ENCODE data around the gene ABLIM1. TPM values are rescaled to one million over a fixed set of nuclear protein-coding genes. Genes with fewer than 3 reads are reported as not detected.
A peak's percentile ranks its signal among the peaks of the same experiment; 100 is the strongest.

The ABLIM1 gene
- total RNA-seq, 2 donors from 2014 or later = 79.4 to 123 TPM

DNA sequence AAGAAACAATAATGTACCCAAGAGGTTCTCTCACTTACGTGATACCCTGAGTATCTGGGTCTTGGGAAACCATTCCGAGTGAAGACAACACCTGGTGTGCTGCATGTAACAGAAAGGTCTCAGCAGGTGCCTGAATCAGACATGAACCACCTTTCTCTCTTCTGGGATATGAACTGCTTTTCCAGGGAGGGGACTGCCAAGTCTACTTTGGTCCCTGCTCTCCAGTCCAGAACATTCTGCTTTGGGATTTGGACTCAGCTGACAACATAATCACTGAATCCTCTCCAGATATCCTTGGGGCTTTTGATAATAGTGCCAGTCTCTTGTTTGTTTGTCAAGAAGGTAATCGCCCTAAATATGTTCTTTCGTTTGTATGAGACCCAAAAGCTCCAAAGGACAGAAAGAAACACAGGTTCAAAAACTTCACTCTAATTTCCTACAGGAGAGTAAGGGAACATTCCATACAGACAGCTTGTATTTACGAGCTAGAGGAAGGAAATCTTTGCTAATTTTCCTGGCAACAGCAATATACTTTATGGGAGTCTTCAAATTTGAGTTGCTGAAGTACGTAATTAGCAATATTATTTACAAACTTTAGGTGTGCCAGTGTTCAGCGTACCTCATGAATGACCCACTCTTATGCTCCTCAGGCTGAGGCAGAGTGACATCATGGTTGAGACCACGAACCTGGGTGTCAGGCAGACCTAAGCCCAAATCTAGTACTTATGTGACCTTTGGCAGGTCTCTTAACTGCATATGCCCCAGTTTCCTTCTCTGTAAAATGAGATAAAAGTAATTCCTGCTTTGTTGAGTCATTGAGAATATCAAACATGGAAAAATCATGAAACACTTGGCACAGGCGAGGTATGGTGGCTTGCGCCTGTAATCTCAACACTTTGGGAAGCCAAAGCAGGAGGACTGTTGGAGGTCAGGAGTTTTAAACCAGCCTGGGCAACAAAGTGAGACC lies 5.4 kb downstream of the ABLIM1 start:
- intact Hi-C loops (cut with DNase I) = no loop called here
- no peak for DNase-seq (ENCODE audit: low spot score)

- no peak for DNase-seq (ENCODE audit: low spot score)
- intact Hi-C loops (cut with DNase I) = no loop called here
These were observed 7.2 kb downstream of the ABLIM1 start for GRCh38 chr10:114650831-114651230.

GRCh38 chr10:114650266-114650665 lies 7.8 kb downstream of the ABLIM1 start:
- intact Hi-C loops (cut with DNase I) = no loop called here
- no peak for DNase-seq (ENCODE audit: low spot score)

DNA sequence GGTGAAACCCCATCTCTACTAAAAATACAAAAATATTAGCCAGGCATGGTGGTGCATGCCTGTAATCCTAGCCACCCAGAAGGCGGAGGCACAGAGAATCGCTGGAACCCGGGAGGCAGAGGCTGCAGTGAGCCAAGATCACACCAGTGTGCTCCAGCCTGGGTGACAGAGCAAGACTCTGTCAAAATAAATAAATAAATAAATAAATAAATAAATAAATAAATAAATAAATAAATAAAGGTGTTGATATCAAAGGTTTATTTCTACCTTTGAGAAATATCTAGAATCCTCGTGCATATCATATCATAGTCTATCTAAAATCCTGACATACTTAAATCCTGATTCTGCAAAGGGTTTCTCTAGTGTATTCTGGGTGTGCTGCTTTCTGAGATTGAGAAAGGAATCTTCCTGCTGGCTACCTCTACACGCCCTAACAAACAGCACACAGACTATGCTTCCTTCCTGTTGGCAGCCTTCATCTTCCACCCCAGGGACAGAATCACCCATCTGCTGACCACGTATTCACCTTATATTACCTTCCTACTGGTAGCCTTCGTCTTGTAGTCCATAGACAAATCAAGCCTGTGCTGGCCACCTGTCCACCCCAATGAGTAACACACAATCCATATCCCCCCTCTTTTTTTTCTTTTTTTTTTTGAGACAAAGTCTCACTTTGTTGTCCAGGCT lies 8.7 kb downstream of the ABLIM1 start:
- no peak for DNase-seq (ENCODE audit: low spot score)
- intact Hi-C loops (cut with DNase I) = no loop called here

DNA sequence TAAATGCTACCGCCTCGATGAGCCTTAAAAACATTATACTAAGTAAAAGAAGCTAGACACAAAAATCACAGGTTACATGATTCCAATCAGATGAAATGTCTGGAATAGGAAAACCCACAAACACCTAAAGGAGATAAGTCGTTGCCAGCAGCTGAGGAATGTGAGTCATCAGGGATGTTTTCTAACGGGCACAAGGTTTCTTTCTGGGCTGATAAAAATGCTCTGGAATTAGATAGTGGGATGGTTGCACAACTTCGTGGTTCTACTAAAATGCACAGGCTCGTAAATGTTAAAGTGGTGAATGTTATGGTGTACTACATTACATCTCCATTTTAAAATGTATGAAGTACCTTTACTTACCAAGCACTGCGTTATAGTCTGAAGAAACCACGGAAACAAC lies 9.7 kb downstream of the ABLIM1 start:
- no peak for DNase-seq (ENCODE audit: low spot score)
- intact Hi-C loops (cut with DNase I) = no loop called here

- intact Hi-C loops (cut with DNase I) = no loop called here
- DNase-seq (ENCODE audit: low spot score) = no peak
These were observed 10.4 kb downstream of the ABLIM1 start for GRCh38 chr10:114647545-114648138.

- intact Hi-C loops (cut with DNase I) = no loop called here
These were observed 11.6 kb downstream of the ABLIM1 start for GRCh38 chr10:114646426-114646825.

DNA sequence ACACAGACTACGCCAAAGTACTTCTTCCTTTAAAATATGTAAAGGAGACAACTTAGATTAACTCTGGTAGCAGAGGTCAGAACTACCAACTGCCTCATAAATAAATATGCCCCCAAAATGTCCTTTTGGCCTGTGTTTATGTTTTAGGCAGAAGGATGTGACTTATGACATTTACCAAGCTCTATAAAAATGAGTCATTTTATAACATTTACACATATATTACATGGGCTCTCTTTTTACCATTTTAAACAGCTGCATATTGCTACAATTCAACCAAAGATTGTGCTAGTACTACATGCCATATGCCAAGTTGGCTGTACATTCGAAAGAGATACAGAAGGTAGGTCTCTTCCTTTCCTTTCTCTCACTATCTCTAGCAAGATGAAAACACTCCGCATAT lies 12.4 kb downstream of the ABLIM1 start:
- DNase-seq (ENCODE audit: low spot score) = no peak
- intact Hi-C loops (cut with DNase I) = no loop called here

More at GRCh38 chr10:114646426-114646825, 11.6 kb downstream of the ABLIM1 start:
- no peak for DNase-seq (ENCODE audit: low spot score)

DNA sequence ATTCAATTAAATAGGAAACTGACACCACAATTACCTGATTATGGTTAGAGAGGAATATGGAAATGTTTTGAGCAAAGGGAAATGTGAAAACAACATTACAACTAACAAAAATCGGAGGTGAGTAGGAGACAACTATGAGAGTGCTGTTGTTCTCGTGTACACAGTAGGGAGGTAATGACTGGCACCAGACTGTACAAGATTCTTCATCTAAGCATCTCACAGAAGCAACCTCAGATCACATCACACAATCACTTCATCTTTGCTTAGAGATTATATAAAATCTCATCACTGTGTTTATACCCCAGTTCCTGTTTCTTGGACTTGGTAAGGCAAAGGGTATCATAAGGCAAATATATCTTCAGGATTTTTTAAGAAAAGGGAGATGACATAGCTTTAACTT lies 14.9 kb downstream of the ABLIM1 start:
- no peak for DNase-seq (ENCODE audit: low spot score)
- intact Hi-C loops (cut with DNase I) = no loop called here

GRCh38 chr10:114642729-114643128 lies 15.3 kb downstream of the ABLIM1 start:
- DNase-seq (ENCODE audit: low spot score) = no peak
- intact Hi-C loops (cut with DNase I) = no loop called here

DNA sequence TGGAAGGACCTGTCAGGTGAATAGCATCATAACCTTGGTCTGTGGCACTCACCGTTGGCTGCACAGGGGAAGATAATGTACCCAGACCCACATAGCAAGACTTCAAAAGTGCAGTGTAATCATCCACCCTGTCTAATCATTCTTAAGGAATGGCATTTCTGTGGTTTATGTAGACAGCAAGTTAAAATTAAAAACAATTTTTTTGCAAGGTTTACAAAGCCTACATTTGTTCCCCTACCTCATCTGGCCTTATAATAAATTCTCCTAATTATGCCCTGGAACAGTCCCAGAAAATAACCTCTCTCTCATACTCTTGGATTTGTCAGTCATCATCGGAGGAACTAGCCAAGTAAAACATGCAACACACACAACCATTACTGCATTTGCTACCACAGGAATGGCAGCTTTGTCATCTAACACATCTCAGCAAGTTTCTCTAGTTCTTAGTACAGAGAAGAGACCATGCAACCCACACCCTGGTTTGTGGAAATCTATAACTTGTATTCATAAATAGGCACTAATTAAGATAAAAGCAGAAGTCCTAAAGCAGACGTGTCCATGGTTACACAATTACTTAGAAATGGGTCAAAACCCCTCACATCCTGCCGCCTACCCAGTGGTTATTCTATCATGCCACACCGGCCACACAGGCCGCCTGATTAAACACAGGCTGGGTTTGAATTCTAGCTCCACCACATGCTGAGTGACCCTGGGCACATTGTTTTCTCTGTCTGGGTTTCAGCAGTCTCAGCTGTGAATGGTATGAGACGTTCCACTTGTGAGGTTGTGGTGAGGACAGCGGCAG lies 19.1 kb downstream of the ABLIM1 start:
- intact Hi-C loops (cut with DNase I) = loop anchor here in 1 of 2 donors (10.0 kb wide), 1 partner anchor 46 kb away; no protein-coding TSS in a partner anchor
- no peak for DNase-seq (ENCODE audit: low spot score)

DNA sequence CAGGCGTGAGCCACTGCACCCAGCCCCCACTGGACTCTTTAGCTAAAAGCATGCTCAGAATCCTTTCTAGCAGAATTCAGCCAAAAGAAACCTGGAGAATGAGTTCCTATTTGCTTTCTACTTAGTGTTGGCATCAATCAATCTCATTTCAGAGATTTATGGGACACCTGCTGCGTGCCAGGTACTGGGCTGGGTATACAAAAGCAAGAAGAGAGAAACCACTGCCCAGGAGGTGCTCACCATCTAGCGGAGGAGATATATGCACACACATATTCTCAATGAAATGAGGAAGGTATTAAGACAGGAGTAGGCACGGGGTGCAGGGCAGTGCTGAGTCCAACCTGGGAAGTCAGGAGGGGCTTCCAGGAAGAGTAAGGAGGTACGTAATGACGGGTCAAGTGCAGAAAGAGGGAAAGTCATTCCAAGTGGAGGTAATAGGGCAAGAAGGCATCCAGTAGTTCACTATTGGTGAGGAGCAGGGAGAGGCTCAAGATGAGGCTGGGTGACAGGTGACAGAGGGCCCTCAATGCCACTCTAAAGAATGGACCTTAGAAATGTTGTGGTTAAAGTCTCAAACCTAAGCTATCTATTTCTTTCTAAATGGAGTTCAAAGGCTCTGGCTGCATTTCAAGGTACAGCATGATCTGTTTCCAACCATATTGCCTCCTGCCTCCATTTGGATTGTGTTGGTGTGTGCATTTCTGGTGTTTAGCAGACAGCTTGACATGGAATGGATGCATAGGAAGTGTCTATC lies 22.1 kb downstream of the ABLIM1 start:
- intact Hi-C loops (cut with DNase I) = loop anchor here in 1 of 2 donors (10.0 kb wide), 1 partner anchor 49 kb away; no protein-coding TSS in a partner anchor
- no peak for DNase-seq (ENCODE audit: low spot score)

- intact Hi-C loops (cut with DNase I) = loop anchor here in 1 of 2 donors (10.0 kb wide), 1 partner anchor 50 kb away; no protein-coding TSS in a partner anchor
- no peak for DNase-seq (ENCODE audit: low spot score)
These were observed 23.0 kb downstream of the ABLIM1 start for GRCh38 chr10:114635101-114635500.

DNA sequence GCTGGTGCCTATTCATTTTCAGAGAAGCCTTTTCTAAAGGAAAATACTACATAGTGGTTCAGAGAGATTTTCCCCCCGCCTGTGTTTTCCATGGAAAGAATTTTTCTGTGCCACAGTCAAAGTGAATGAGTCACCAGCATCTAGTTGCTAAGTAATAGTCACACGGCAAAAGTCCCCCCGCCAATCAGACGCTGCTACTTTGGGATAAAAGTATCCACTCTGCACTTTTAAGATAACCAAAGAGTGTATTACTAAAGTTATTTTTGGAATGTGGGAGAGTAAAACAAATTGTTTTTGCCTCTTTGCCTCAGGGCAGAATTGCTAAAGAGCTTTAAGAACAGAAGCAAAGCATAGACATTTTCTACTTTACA lies 23.5 kb downstream of the ABLIM1 start:
- intact Hi-C loops (cut with DNase I) = loop anchor here in 1 of 2 donors (10.0 kb wide), 1 partner anchor 50 kb away; no protein-coding TSS in a partner anchor
- DNase-seq (ENCODE audit: low spot score) = peak; percentile 92

DNA sequence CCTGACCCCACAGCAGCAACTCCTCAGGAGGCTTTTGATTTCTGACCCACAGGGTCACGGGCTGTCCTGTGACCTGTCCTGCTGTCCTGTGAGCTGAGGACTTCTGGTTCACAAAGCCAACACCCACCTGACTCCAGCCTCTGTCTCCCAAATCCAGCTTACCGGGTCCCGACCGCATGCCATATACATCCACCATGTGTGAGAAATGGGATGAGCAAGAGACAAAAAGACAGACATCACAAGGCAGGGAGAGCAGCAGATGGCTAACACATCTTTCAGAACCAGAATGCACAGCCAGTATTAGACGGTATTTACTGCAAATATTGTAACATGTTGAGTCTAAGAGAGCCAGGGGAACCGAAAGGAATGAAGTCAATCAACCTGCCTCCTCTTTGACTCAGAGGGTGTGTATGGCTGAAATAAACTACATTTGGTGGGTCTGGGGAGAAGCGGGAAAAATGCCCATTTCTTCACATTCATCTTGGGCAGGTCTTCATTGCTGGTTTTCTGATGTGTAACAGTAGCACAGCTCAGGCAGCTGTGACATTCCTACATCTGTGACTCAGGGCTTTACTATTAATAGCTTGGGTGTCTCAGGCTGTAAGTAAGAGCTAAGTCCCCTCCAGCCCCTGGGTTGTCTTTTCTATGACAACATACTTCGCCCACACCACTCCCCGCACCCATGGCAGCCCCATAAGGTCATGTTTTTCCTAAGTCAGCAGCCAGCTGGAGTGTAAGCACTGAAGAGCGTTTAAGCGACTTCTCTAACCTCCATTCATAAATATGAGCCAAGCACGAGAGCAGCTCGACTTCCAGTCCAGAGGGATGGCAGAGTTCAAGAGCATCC lies 25.0 kb downstream of the ABLIM1 start:
- DNase-seq (ENCODE audit: low spot score) = peak; percentile 87
- intact Hi-C loops (cut with DNase I) = loop anchor here in 1 of 2 donors (10.0 kb wide), 1 partner anchor 52 kb away; no protein-coding TSS in a partner anchor

- intact Hi-C loops (cut with DNase I) = loop anchor here in 1 of 2 donors (10.0 kb wide), 1 partner anchor 53 kb away; no protein-coding TSS in a partner anchor
These were observed 26.2 kb downstream of the ABLIM1 start for GRCh38 chr10:114631666-114632417.

More at GRCh38 chr10:114631666-114632417, 26.2 kb downstream of the ABLIM1 start:
- DNase-seq (ENCODE audit: low spot score) = peak; percentile 82
